Skin epidermis (tissue), 12 donors: Measurements from ENCODE around the gene FAM83F.

Experiments used
- H3K27ac ChIP-seq, 21 experiments: fragments of 200-600 bp; sonication (generic) in 11 of 21; one replicate each; pipeline ENCODE4 v1.5.0; 2020; ENCODE audit warnings: mild to moderate bottlenecking in 3 of 21, inconsistent platforms in 2 of 21, moderate library complexity in 2 of 21
- H3K4me3 ChIP-seq, 7 experiments: fragments of 200-600 bp; sonication (generic) in 2 of 7; one replicate each; pipeline ENCODE4 v1.5.0; 2020; ENCODE audit warnings: inconsistent platforms in 2 of 7, mild to moderate bottlenecking in 2 of 7, moderate library complexity in 1 of 7

The FAM83F gene

DNA sequence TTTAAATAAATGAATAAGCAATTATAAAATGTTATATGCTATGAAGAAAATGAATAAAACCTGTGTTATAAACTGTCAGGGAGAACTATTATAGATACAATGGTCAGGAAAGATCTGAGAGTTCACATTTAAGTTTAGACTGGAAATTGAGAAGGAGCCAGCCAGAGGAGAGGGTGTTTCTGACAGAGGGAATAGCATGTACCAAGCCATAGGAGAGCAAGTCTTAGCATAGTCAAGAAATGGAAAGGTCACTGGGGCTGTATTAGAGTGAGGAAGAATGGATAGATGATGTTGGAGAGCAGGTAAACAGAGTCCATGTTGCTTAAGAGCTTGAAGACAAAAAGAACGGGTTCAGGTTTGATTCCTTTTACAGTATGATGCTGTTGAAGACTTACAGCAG is 87.4 kb downstream of the FAM83F start:
- no peak overlapping the region for H3K27ac ChIP-seq
- H3K4me3 ChIP-seq: no peak overlapping the region

DNA sequence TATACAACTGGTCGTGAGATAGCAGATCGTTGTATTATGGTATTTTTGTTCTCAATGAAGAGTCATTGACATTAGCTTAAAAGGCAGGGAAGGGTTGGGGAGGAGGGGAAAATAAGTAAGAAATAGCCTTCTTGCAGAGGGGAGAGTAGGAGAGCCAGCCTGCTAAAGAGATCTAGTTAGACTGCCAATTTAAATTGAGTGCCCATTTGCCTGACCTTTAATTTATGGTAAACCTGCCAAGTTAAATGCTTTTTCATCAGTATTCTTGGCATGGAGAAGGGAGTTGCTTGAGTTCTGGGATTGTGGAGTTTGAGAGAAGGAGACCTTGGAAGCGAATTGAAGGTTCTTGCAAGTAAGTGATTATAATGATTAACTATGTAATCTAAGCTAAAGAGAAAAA is 89.0 kb downstream of the FAM83F start:
- H3K4me3 ChIP-seq: no peak overlapping the region
- H3K27ac ChIP-seq: no peak overlapping the region

DNA sequence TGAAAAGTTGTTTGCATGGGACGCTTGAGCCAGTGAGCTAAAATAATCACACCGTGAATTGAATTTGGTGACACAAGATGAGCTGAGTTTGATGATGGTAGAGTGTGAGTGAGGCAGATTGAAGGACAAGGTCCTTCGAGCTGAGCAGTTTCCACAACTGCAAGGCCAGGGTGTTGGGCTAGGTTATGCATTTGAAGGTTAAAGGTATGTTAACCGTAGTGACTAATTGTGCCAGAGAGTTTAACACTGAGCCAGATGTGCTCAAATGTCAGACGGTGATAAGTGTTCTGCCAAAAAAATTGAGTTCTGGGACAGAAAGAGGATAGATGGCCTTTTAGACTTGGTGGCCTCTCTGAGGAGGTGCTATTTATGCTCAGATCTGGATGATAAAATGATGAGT is 89.5 kb downstream of the FAM83F start:
- H3K4me3 ChIP-seq: no peak overlapping the region
- no peak overlapping the region for H3K27ac ChIP-seq

DNA sequence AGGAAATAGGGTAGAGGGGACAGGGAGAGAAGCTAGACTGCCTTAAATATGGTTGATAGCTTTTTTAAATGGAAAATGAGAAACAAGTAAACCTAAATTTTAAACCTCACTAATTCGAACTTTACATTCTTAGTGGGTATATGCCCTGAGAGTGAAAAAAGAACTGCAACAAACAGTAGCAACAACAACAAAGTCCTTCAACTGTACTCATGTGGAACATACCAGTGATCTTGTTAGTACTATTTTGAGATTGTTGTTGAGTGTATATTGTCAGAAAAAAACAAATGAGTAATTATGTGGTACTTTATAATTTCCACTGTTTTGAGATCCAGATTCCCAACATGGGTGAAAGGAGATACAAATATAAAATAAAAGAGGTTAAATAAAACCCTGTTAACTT is 94.1 kb downstream of the FAM83F start:
- H3K27ac ChIP-seq: no peak overlapping the region
- H3K4me3 ChIP-seq: no peak overlapping the region
